Measurements from ENCODE around the gene SCD5. TPM values are rescaled to one million over a fixed set of nuclear protein-coding genes. Genes with fewer than 3 reads are reported as not detected.

Gene SCD5
- total RNA-seq, 4 donors from 2014 or later, result 17.6 to 28.4 (median 22.9) TPM

GRCh38 chr4:82681754-82682153, 116.8 kb downstream of the SCD5 start:
- TF ChIP-seq EP300 (IDR thresholded peaks at IDR 0.05), result no peak
- TF ChIP-seq POLR2A (IDR thresholded peaks at IDR 0.05; ENCODE audit: low read depth), result no peak
- no peak for TF ChIP-seq POLR2AphosphoS5 (IDR thresholded peaks at IDR 0.05)
- no peak for TF ChIP-seq CTCF (IDR thresholded peaks at IDR 0.05)

GRCh38 chr4:82680834-82681233, 117.8 kb downstream of the SCD5 start:
- peaks cover 0 to 39% (median 2%) of the 10 kb centered on the region in 4 donors for H3K36me3 ChIP-seq
- H3K27me3 ChIP-seq, result no peaks in the 10 kb centered on the region
- H3K4me3 ChIP-seq, result no peak overlapping the region
- 77% methylated on average over 9 of the region's 9 CpGs for WGBS
- no peak for DNase-seq (ENCODE audit: extremely low spot score)
- H3K9me3 ChIP-seq, result no peaks in the 10 kb centered on the region
- H3K27ac ChIP-seq (replicated peaks in 1 of 4), result no peak overlapping the region
- intact Hi-C loops (cut with DNase I), result no loop called here
- TF ChIP-seq EP300 (IDR thresholded peaks at IDR 0.05), result no peak
- H3K4me1 ChIP-seq, result no peaks in the 10 kb centered on the region

More at GRCh38 chr4:82681754-82682153, 116.8 kb downstream of the SCD5 start:
- no peak overlapping the region for H3K27ac ChIP-seq (replicated peaks in 1 of 4)
- no peaks in the 10 kb centered on the region for H3K4me1 ChIP-seq
- no peak for DNase-seq (ENCODE audit: extremely low spot score)
- no peaks in the 10 kb centered on the region for H3K27me3 ChIP-seq
- intact Hi-C loops (cut with DNase I), result no loop called here
- no peak overlapping the region for H3K4me3 ChIP-seq
- H3K9me3 ChIP-seq, result no peaks in the 10 kb centered on the region
- WGBS, result 91% methylated on average over 1 of the region's 1 CpG
- peaks cover 0 to 33% (median 2%) of the 10 kb centered on the region in 4 donors for H3K36me3 ChIP-seq

GRCh38 chr4:82679531-82679930, 119.1 kb downstream of the SCD5 start:
- intact Hi-C loops (cut with DNase I), result no loop called here
- no peak overlapping the region for H3K4me3 ChIP-seq
- H3K36me3 ChIP-seq, result peaks cover 0 to 39% (median 2%) of the 10 kb centered on the region in 4 donors
- no peak overlapping the region for H3K27ac ChIP-seq (replicated peaks in 1 of 4)
- no peaks in the 10 kb centered on the region for H3K4me1 ChIP-seq
- no peaks in the 10 kb centered on the region for H3K9me3 ChIP-seq
- no peaks in the 10 kb centered on the region for H3K27me3 ChIP-seq
- 85% methylated on average over 1 of the region's 1 CpG for WGBS
- TF ChIP-seq POLR2AphosphoS5 (IDR thresholded peaks at IDR 0.05) (no peak), CTCF (IDR thresholded peaks at IDR 0.05) (no peak), EP300 (IDR thresholded peaks at IDR 0.05) (no peak), POLR2A (IDR thresholded peaks at IDR 0.05; ENCODE audit: low read depth) (no peak)
- no peak for DNase-seq (ENCODE audit: extremely low spot score)

- intact Hi-C loops (cut with DNase I), result no loop called here
- Histone ChIP-seq H3K36me3 (peaks cover 0 to 39% (median 2%) of the 10 kb centered on the region in 4 donors), H3K27me3 (no peaks in the 10 kb centered on the region), H3K4me3 (no peak overlapping the region), H3K9me3 (no peaks in the 10 kb centered on the region), H3K4me1 (no peaks in the 10 kb centered on the region), H3K27ac (replicated peaks in 1 of 4) (no peak overlapping the region)
- TF ChIP-seq POLR2A (IDR thresholded peaks at IDR 0.05; ENCODE audit: low read depth), result no peak
- TF ChIP-seq CTCF (IDR thresholded peaks at IDR 0.05), result no peak
- TF ChIP-seq EP300 (IDR thresholded peaks at IDR 0.05), result no peak
- no peak for TF ChIP-seq POLR2AphosphoS5 (IDR thresholded peaks at IDR 0.05)
- no peak for DNase-seq (ENCODE audit: extremely low spot score)
- WGBS, result 58% methylated on average over 4 of the region's 4 CpGs
These were observed 120.5 kb downstream of the SCD5 start for GRCh38 chr4:82678051-82678450.

GRCh38 chr4:82677327-82677726, 121.3 kb downstream of the SCD5 start:
- no peaks in the 10 kb centered on the region for H3K27me3 ChIP-seq
- peaks cover 0 to 39% (median 2%) of the 10 kb centered on the region in 4 donors for H3K36me3 ChIP-seq
- WGBS, result 91% methylated on average over 4 of the region's 5 CpGs
- H3K4me3 ChIP-seq, result no peak overlapping the region
- no peaks in the 10 kb centered on the region for H3K9me3 ChIP-seq
- intact Hi-C loops (cut with DNase I), result no loop called here
- DNase-seq (ENCODE audit: extremely low spot score), result no peak
- H3K27ac ChIP-seq (replicated peaks in 1 of 4), result no peak overlapping the region
- H3K4me1 ChIP-seq, result no peaks in the 10 kb centered on the region
- no peak for TF ChIP-seq CTCF (IDR thresholded peaks at IDR 0.05)
- TF ChIP-seq POLR2AphosphoS5 (IDR thresholded peaks at IDR 0.05), result no peak
- no peak for TF ChIP-seq EP300 (IDR thresholded peaks at IDR 0.05)
- TF ChIP-seq POLR2A (IDR thresholded peaks at IDR 0.05; ENCODE audit: low read depth), result no peak

Data from esophagus muscularis mucosa (tissue), 4 donors.